Stimulated activated CD8-positive, alpha-beta memory T cell treated with anti-CD3 and anti-CD28 coated beads, Interleukin-4, amount 100 ng/mL, for 4 hours (primary cell): ENCODE results near the gene TTC27.
"Not testable (repeated sequence)": the region's sequence is repeated elsewhere in the genome, so short reads cannot be mapped to it uniquely, and the experiment has no call there.

ENCODE experiments used
- DNase-seq, 2 donors: peaks; one replicate each; pipeline ENCODE4 v3.0.0-alpha.2; 2020; ENCODE audit warnings: low read depth in 2 of 2, low spot score in 1 of 2

TTC27 gene

GRCh38 chr2:32847734-32848133 is 219.9 kb downstream of the TTC27 start:
- no peak for DNase-seq

DNA sequence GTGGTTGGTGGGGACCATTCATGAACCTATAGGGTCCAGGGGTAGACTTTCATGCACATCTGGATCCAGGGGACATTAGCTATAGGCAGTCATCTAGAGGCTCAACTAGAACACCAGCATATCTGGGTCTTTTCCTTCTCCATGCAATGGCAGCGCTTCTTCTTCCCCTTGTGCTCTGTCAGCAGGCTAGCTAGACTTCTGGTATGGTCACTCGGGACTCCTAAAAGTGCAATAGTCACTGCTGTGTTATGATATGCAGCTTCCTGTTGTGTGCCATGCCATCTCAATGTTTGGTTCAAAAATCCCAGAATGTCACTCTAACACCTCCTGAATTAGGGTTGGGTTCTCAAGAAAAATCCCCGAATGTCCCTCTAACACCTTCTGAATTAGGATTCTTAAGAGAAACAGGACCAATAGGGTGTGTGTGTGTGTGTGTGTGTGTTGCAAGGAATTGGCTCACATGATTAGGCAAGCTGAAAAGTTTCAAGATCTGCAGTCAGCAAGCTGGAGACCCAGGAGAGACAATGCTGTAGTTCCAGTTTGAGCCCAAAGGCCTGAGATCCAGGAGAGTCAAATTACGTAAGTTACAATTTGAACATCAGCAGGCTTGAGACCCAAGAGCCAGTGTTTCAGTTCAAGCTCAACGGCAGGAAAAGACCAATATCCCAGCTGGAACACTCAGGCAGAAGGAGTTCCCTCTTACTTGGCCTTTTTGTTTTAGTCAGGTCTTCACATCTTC is 221.8 kb downstream of the TTC27 start:
- no peak for DNase-seq

GRCh38 chr2:32851777-32852439 is 224.1 kb downstream of the TTC27 start:
- no peak for DNase-seq

GRCh38 chr2:32852856-32853255 is 225.0 kb downstream of the TTC27 start:
- DNase-seq, result no peak

DNA sequence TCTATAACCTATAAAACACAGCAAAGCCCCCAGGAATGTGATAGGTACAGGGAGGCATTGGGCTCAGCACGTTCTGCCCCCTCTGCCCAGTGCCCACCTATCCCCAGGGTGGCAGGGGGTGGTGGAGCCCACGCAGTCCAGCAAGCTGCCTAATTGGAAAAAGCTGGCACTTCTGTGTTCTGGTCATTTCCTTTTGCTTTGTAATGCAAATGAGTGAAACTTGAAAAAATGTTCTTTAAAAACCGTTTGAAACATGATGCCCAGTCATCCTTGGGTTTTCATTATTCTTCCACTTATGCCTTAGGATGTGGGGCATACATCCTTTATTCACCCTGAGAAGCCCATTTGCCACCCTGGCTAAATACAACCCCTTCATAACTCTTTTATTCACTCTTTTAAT is 229.0 kb downstream of the TTC27 start:
- no peak for DNase-seq

DNA sequence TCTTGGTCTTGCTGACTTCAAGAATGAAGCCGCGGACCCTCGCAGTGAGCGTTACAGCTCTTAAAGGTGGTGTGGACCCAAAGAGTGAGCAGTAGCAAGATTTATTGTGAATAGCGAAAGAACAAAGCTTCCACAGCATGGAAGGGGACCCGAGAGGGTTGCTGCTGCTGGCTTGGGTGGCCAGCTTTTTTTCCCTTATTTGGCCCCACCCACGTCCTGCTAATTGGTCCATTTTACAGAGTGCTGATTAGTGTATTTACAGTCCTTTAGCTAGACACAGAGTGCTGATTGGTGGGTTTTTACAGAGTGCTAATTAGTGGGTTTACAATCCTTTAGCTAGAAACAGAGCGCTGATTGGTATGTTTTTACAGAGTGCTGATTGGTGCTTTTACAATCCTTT is 230.9 kb downstream of the TTC27 start:
- no peak for DNase-seq

DNA sequence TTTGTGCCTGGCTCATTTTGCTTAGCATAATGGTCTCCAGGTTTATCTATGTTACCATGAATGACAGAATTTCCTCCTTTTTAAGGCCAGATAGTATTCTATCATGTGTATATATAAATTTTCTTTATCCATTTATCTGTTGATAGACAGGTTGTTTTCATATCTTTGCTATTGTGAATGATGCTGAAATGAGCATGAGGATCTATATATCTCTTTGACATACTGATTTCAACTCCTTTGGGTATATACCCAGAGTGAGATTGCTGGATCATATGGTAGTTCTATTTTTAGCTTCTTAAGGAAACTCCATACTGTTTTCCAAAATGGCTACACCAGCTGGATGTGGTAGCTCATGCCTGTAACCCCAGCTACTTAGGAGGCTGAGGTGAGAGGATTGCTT is 232.5 kb downstream of the TTC27 start:
- no peak for DNase-seq

DNA sequence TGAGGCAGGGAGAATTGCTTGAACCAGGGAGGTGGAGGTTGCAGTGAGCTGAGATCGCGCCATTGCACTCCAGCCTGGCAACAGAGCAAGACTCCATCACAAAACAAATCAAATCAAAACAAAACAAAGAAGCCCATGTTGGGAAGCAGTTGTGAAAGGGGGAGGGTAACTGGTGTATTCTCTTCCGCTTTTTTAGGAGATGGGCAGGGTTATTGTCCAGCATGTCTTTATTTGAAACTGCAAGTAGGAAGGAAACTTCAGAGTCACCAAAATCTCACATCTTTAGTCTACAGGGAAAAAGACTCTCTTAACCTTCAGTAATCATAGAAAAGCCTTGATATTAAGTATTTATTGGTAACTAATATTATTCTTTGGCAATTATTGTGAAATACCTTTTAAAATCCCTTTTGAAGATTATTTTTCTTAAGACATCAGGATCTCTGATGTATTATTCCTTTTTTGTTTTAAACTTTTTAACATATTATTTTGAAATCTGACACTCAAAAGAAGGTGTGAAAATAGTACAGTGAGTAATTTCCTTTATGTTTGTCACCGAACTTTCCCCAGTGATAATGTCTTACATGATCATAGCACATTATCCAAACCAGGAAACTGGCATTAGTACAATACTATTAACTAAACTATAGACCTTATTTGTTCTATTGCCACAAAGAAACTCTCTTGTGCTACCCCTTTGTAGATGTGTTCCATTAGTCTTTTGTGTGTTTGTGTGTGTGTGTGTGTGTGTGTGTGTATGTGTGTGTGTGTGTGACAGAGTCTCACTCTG is 234.6 kb downstream of the TTC27 start:
- DNase-seq, result no peak

DNA sequence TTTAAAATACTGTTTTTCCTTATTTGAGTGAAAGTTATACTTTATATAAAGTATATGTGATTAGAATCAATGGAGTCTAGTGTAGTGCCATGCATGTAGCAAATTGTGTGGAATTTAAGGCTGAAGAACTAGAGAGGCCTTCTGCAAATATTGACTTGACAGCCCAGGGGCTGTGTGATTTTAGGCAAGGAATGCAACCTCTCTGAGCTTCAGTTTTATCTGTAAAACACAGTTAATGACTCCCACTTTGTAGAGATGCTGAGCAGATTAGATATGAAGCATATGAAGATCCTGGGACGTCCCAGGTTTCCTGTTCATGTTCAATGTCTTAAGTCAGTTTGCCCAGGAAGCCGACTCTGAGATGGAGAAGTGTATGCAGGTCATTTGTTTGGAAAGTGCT is 235.5 kb downstream of the TTC27 start:
- DNase-seq, result no peak

GRCh38 chr2:32863803-32864202 is 236.0 kb downstream of the TTC27 start:
- no peak for DNase-seq

DNA sequence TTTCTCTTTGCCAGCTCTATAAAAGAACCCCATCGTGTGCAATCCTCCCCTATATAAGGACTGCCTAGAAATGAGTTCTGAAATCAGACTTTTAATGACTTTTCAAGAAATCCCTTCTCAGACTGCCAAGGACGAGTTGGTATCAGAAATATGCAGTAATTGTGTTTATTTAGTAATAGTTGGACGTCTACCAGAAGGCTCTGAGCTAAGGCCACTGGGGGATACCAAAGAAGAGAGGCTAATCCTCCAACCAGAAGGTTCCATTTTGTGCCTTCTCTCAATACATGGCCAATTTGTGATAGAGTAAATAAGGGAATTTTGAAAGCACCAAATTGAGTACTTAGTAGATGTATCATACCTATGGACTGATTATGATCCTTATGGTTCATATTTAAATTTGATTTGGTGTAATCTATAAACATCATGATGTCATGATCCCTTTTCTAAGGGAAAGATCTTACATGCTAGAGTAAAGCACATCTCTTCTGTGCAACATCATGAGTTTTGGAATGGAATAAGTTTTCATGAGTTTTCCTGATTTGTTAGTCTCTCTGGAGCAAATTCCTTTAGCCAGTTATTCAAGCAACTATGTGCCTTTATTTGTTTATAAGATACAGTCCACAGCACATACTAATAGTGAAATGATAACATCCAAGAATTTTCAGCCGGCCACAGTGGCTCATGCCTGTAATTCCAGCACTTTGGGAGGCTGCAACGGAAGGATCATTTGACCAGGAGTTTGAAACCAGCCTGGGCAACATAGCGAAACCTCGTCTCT is 236.7 kb downstream of the TTC27 start:
- no peak for DNase-seq

- no peak for DNase-seq
These were observed 237.7 kb downstream of the TTC27 start for GRCh38 chr2:32865399-32866068.

DNA sequence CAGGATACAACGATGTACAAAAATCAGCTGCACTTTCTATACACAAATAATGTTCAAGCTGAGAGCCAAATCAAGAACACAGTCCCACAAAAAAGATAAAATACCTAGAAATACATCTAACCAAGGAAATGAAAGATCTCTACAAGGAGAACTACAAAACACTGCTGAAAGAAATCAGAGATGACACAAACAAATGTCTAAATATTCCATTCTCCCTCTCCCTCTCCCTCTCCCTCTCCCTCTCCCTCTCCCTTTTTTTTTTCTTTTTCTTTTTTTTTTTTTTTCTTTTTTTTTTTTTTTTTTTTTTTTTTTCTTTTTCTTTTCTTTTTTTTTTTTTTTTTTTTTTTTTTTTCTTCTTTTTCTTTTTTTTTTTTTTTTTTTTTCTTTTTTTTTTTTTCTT is 238.6 kb downstream of the TTC27 start:
- not testable (repeated sequence) for DNase-seq
